Lower lobe of right lung (tissue), 2 donors: ENCODE measurements around the gene RPTOR. TPM values are rescaled to one million over a fixed set of nuclear protein-coding genes. Genes with fewer than 3 reads are reported as not detected.

Experiments used
- ATAC-seq, 2 donors: fragments of 200-7000 bp; cut with Tn5 transposase; one replicate each; pipeline ENCODE4 v1.9.1; 2020 to 2022; ENCODE audit warnings: mild to moderate bottlenecking in 2 of 2, moderate library complexity in 2 of 2
- DNase-seq: peaks from one replicate; pipeline ENCODE4 v3.0.0-alpha.2; 2020
- H3K27ac ChIP-seq: fragments of 200-600 bp; one replicate; pipeline ENCODE4 v1.8.0; 2022
- H3K27me3 ChIP-seq: fragments of 200-600 bp; one replicate; pipeline ENCODE4 v1.8.0; 2022; ENCODE audit warnings: low read depth
- H3K36me3 ChIP-seq: fragments of 200-600 bp; one replicate; pipeline ENCODE4 v1.8.0; 2022; ENCODE audit warnings: mild to moderate bottlenecking
- H3K4me1 ChIP-seq: fragments of 200-600 bp; one replicate; pipeline ENCODE4 v1.8.0; 2022
- H3K4me3 ChIP-seq: fragments of 200-600 bp; one replicate; pipeline ENCODE4 v1.8.0; 2022; ENCODE audit warnings: mild to moderate bottlenecking
- H3K9me3 ChIP-seq: fragments of 200-600 bp; one replicate; pipeline ENCODE4 v1.8.0; 2022
- intact Hi-C: fragments of 100-400 bp; cut with DNase I; formaldehyde crosslinking; loops from one replicate; pipeline ENCODE4 v1.11.0; 2022
- total RNA-seq: library from RNA; stranded (reverse); fragmentation: NEBNext Ultra II Directional; extraction: Animal tissue kit (Norgen Biotek cat#: 25700); gene quantifications from one replicate; pipeline ENCODE4 v1.2.1, GENCODE V29; 2021
- TF ChIP-seq, protein P1 (sequence below): fragments of 200-600 bp; IDR thresholded peaks from one replicate; pipeline ENCODE4 v1.8.0; 2022; ENCODE audit warnings: antibody characterized with exemption, mild to moderate bottlenecking
- donor health status: DM: no; HTN: yes; CAD: no; lungs with severe emphysema.

Gene RPTOR
- total RNA-seq, 1 donor from 2014 or later = 34.0 TPM

DNA sequence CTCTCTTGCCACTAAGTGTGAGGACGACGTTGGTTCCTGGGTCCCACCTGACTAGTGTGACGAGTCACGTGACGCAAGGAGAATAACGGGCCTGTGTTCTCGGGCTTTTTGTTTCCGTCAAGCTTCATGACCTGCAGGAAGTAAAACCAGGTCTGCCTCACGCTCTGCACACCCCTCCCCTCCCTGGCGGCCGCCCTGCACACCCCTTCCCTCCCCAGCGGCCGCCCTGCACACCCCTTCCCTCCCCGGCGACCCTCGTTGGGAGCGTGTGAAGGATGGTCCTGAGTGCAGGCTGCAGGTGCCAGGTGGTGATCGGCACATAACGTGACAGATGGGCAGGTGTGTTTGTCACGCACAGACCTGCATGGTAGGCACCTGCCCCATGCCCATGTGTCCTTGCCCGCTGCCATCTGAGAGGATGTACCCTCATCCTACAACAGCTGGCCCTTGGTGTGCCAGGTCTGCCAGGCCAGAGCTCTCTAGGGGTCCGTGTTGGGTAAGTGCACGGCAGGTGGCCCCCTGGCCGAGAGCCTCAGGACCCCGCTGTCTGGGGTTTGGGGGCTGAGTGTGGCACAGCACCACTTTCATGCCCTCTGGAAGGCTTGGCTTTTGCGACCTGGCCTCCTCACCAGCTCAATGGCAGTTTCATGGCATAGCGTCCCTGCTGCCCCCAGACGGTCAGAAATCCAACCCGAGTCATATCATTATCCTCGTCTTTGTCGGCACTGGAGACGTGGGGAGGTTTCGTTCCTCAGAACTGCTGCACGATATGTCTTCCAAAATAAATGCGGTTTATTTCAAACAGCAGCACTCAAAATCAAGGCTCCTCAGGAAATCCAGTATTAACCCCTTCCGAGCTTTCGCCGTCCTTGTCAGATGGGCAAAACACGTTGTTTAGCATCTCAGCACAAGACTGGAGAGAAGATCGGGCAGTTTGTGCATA, 255.2 kb downstream of the RPTOR start:
- ATAC-seq (no peak), DNase-seq (no peak)
- TF ChIP-seq, protein P1, sequence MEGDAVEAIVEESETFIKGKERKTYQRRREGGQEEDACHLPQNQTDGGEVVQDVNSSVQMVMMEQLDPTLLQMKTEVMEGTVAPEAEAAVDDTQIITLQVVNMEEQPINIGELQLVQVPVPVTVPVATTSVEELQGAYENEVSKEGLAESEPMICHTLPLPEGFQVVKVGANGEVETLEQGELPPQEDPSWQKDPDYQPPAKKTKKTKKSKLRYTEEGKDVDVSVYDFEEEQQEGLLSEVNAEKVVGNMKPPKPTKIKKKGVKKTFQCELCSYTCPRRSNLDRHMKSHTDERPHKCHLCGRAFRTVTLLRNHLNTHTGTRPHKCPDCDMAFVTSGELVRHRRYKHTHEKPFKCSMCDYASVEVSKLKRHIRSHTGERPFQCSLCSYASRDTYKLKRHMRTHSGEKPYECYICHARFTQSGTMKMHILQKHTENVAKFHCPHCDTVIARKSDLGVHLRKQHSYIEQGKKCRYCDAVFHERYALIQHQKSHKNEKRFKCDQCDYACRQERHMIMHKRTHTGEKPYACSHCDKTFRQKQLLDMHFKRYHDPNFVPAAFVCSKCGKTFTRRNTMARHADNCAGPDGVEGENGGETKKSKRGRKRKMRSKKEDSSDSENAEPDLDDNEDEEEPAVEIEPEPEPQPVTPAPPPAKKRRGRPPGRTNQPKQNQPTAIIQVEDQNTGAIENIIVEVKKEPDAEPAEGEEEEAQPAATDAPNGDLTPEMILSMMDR = no peak
- Histone ChIP-seq H3K4me1 (peaks cover 17% of the 10 kb centered on the region), H3K36me3 (peaks cover 5% of the 10 kb centered on the region), H3K4me3 (no peak overlapping the region), H3K27me3 (no peaks in the 10 kb centered on the region), H3K9me3 (no peaks in the 10 kb centered on the region), H3K27ac (no peak overlapping the region)
- intact Hi-C loops = no loop called here

DNA sequence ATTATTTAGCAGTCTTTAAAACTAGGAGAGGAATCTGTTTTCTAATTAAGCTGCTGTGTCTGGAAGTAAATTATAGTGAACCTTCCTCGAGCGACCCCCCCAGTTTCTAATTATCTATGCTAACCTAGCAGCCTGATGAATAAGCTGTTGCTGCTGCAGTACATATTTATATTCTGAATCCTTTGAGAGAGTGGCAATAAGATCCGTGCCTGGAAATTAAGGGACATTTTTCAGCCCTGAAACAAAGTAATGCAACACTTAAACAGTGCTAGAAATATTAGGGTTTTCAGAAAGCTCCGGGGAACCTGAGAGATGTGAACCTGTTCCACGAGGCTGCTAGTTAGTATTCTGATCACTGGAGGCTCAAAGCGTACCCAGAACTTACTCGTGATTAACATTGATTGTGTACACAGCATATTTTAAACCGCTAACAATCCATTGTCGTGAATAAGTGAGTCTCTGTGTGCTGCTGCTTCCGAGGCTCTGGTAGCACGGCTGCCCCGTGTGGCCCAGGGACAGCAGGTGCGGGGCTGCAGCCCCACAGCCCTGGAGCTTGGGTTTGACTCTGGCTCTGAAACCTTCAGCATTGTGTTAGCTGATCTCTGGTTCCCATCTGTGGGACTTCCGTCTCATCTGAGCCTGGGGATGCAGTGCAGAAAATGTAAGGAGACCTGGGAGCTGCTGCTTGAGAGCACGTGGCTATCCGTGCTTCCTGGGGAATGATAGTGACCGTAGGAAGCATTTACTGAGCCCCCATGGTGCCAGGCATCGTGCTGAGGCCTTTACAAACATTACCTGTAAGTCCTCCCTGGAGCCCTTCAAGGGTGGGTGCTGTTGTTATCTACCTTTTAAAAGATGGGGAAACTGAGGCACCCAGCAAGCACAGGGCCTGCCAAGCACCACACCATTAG, 256.1 kb downstream of the RPTOR start:
- Histone ChIP-seq H3K36me3 (peaks cover 5% of the 10 kb centered on the region), H3K4me3 (no peak overlapping the region), H3K27ac (no peak overlapping the region), H3K4me1 (peaks cover 15% of the 10 kb centered on the region), H3K9me3 (no peaks in the 10 kb centered on the region), H3K27me3 (no peaks in the 10 kb centered on the region)
- intact Hi-C loops = no loop called here
- no peak for DNase-seq
- TF ChIP-seq, protein P1 = no peak
- ATAC-seq = no peak

DNA sequence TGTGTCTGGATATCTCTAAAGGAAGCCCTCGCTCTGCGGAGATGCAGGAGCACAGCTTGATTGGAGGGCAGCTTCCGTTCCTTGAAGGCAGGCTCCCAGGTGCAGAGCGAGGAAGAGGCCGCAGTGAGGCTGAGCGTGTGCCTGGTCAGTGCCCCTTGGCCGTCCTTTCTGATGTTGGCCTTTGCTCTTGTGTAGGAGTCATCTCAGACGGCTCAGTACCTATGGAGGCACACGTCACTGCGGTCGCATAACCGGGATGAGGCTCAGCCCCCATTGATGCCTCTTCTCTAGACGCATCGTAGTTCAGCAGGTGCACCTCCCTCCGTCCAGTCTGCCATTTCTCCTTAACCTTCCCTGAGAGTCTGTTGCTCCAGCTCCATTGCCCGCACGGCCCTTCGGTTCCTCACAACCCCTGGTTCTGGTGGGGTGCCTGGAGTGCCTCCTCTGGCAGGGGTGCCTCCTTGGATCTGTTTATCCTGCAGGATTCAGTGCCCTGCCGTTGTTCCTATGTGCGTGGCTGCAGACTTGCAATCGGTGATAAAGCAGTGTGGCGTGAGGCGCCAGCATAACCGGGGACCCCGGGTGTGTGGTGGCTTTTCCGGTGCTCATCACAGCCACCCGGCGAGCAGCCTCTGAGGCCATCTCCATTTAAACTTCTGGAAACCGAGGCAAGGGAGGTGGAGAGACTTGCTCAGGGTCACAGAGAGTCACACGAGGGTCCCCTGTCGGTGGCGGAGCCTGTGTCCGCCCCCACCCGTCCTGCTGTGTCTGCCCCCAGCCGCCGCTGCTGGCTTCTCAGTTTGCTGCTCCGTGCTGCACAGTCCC, 258.2 kb downstream of the RPTOR start:
- no peak for ATAC-seq
- TF ChIP-seq, protein P1 = no peak
- DNase-seq = no peak
- H3K4me3 ChIP-seq = no peak overlapping the region
- H3K9me3 ChIP-seq = peaks cover 15% of the 10 kb centered on the region
- no peaks in the 10 kb centered on the region for H3K4me1 ChIP-seq
- intact Hi-C loops = no loop called here
- peaks cover 5% of the 10 kb centered on the region for H3K36me3 ChIP-seq
- no peaks in the 10 kb centered on the region for H3K27me3 ChIP-seq
- no peak overlapping the region for H3K27ac ChIP-seq

DNA sequence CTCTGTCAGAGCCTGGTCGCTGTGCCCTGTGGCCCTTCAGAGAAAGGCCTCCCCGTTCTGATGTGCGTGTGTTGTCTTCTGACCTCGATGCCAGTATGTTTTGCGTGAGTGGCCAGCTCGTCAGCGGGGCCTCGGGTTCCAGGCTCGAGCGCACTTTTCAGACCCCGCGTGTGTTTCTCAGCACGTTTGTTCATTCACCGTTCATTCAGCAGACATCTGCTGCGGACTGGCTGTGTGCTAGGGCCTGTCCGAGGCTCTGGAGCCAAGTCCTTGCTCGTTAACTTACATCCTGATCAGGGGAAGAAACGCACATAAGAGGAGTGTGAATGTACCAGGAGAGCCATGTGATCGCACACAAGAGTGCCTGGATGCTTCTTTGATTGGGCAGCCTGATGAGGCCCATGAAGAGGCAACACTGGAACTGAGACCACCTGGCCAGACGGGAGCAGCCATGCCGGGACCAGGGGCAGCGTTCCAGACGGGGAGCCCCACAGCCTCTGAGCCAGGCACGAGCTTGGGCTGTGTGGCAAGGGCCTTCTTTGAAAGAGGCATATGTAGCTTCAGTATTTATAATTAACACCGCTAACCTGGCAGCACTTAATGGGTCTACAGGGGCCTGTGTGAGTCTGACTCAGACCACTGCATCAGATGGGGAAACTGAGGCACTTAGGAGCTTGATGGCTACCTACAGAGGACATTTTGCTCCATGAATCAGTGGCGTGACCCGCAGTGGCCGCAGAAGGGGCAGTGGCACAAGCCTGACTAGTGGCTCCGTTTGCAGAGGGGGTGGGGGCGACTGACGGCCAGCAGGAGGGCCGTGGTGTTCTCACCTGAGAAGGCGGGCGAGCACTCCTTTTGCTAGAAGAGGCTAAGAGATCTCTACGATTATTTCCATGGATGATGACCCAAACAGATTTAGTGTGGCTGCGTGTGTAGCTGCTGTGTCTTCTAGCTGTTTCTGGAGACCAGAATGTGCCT, 259.1 kb downstream of the RPTOR start:
- TF ChIP-seq, protein P1 = no peak

More for the DNA sequence above, 259.1 kb downstream of the RPTOR start:
- DNase-seq = no peak
- no peak for ATAC-seq
- intact Hi-C loops = no loop called here
- Histone ChIP-seq H3K36me3 (peaks cover 5% of the 10 kb centered on the region), H3K9me3 (peaks cover 15% of the 10 kb centered on the region), H3K4me3 (no peak overlapping the region), H3K27me3 (no peaks in the 10 kb centered on the region), H3K27ac (no peak overlapping the region), H3K4me1 (no peaks in the 10 kb centered on the region)
